Mucosa of descending colon (tissue), 3 donors: ENCODE data around the gene FCHSD1. TPM values are rescaled to one million over a fixed set of nuclear protein-coding genes. Genes with fewer than 3 reads are reported as not detected.

Source experiments
- ATAC-seq: fragments of 200-7000 bp; cut with Tn5 transposase; one replicate; pipeline ENCODE4 v1.9.1; 2020; ENCODE audit warnings: mild to moderate bottlenecking, moderate library complexity
- DNase-seq, 3 donors: peaks; one replicate each; pipeline ENCODE4 v3.0.0-alpha.2; 2020
- H3K36me3 ChIP-seq: fragments of 200-600 bp; one replicate; pipeline ENCODE4 v1.8.0; 2021; ENCODE audit warnings: low read depth, mild to moderate bottlenecking
- H3K4me1 ChIP-seq: fragments of 200-600 bp; one replicate; pipeline ENCODE4 v1.8.0; 2021; ENCODE audit warnings: low read depth, mild to moderate bottlenecking
- H3K4me3 ChIP-seq: fragments of 200-600 bp; one replicate; pipeline ENCODE4 v1.8.0; 2021; ENCODE audit warnings: mild to moderate bottlenecking
- H3K9me3 ChIP-seq: fragments of 200-600 bp; one replicate; pipeline ENCODE4 v1.8.0; 2021; ENCODE audit warnings: mild to moderate bottlenecking
- CTCF ChIP-seq: fragments of 200-600 bp; IDR thresholded peaks from one replicate; pipeline ENCODE4 v1.8.0; 2022; ENCODE audit warnings: antibody characterized with exemption, mild to moderate bottlenecking
- intact Hi-C, 2 donors: fragments of 100-400 bp; cut with DNase I in 1 of 2; cut with micrococcal nuclease in 1 of 2; formaldehyde crosslinking; loops; one replicate each; pipeline versions ENCODE4 v1.11.0 to v1.11.1; 2022; cut with DNase I, micrococcal nuclease
- total RNA-seq, 3 donors: library from RNA; stranded (reverse); fragmentation: NEBNext Ultra II Directional in 2 of 3; extraction: Animal tissue kit (Norgen Biotek cat#: 25700) in 2 of 3; gene quantifications; one replicate each; pipeline versions ENCODE4 v1.2.1 to v1.2.4, GENCODE V29; 2021 to 2023
- donor health status: DM: no; HTN: no; CAD: no; lungs with moderate emphysema.
- donor health status: DM: no; HTN: no; CAD: no.
- donor health status: DM: no; HTN: yes; CAD: no.

The FCHSD1 gene
- total RNA-seq, 3 donors from 2014 or later: 16.3 to 23.3 (median 17.6) TPM

DNA sequence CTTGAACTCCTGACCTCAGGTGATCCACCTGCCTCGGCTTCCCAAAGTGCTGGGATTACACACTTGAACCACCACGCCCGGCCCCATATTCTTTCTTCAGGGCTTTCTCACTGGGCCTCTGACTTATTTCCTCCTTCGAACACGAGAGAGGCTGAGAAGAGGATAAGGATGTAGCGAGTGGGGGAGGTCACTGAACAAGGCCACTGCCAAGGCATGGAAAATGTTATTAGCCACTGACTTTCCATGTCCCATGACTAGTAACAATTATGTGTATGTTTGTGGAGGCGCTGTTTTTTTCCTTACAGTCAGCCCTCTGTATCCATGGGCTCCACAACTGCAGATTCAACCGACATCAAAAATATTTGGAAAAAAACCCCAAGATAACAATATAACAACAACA is 12.3 kb upstream of the FCHSD1 start:
- peaks cover 2% of the 10 kb centered on the region for H3K4me1 ChIP-seq
- ATAC-seq (no peak), DNase-seq (no peak)
- no peak overlapping the region for H3K4me3 ChIP-seq
- H3K9me3 ChIP-seq: no peaks in the 10 kb centered on the region
- no peak for TF ChIP-seq CTCF
- H3K36me3 ChIP-seq: no peaks in the 10 kb centered on the region
- intact Hi-C loops: no loop called here

GRCh38 chr5:141662028-141662427 is 10.8 kb upstream of the FCHSD1 start:
- ATAC-seq (no peak), DNase-seq (no peak)
- H3K9me3 ChIP-seq: no peaks in the 10 kb centered on the region
- H3K4me3 ChIP-seq: no peak overlapping the region
- intact Hi-C loops: no loop called here
- no peaks in the 10 kb centered on the region for H3K36me3 ChIP-seq
- peaks cover 2% of the 10 kb centered on the region for H3K4me1 ChIP-seq
- no peak for TF ChIP-seq CTCF

DNA sequence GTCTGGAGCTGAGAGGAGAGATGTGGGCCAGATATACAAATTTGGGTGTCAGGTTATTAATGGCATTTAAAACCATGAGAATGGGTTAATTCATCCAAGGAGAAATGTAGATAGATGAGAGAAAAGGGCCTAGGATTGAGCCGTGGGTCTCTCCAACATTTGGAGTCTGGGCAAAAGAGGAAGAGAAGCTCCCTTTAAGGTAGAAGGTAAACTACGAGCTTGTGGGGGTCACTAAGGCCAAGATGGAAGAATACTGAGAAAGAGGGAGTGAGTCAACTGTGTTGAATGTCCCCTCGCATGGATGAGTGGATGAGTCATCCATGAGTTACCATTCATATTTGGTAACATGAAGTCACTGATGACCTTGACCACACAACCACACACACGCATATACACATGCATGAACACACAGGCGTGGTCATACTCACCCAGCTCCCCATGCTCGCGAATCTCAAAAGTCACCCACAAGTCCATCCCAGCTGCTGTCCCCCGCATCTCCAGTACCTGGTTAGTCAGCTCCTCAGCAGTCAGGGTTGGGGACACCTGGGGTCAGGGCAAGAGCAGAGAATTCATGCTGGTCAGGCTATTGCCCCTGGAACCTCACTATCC is 6.8 kb upstream of the FCHSD1 start:
- TF ChIP-seq CTCF: no peak
- DNase-seq: no peak
- no peak for ATAC-seq

DNA sequence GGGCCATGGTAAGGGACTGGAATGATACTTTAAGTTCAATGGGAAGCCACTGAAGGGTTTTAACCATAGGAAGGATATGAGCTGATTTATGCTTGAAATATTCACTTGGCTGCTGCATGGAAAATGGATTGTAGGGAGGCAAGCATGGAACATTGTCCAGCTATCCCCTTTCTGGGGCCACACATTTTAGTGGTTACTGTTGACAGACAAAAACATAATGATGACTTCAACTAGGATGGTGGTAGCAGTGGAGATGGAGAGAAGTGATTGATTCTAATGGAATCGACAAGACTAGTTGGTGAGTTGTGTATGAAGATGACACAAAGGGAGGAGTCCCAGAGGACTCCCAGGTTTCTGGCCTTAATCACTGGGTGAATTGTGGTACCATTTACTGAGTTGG is 6.2 kb upstream of the FCHSD1 start:
- Histone ChIP-seq H3K9me3 (no peaks in the 10 kb centered on the region), H3K4me1 (no peaks in the 10 kb centered on the region), H3K4me3 (no peak overlapping the region), H3K36me3 (no peaks in the 10 kb centered on the region)
- no peak for DNase-seq
- no peak for ATAC-seq
- intact Hi-C loops: no loop called here
- no peak for TF ChIP-seq CTCF

More for the DNA sequence above, 6.8 kb upstream of the FCHSD1 start:
- Histone ChIP-seq H3K4me1 (no peaks in the 10 kb centered on the region), H3K9me3 (no peaks in the 10 kb centered on the region), H3K4me3 (no peak overlapping the region), H3K36me3 (no peaks in the 10 kb centered on the region)
- intact Hi-C loops: no loop called here

DNA sequence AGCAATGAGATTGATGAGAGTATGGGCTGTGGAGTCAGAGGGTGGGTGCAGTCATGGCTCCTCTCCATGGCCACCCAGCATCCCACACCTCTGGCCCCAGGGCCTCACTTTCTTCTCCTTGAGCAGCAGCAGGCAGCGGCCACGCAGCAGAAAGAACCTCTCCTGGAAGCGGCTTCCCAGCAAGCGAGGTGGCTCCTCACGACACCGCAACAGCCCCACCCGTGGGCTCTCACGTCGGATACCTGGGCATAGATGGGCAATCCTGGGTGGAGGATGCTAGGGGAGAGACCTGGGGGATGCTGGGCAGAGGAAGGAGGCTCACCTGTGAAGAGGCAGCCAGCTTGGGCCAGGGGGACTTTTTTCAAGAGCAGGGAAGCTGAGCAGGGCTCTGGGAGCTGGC is 5.2 kb upstream of the FCHSD1 start:
- H3K4me3 ChIP-seq: no peak overlapping the region

More for the DNA sequence above, 5.2 kb upstream of the FCHSD1 start:
- no peaks in the 10 kb centered on the region for H3K4me1 ChIP-seq
- ATAC-seq: no peak
- no peaks in the 10 kb centered on the region for H3K9me3 ChIP-seq
- no peak for DNase-seq
- TF ChIP-seq CTCF: no peak
- no peaks in the 10 kb centered on the region for H3K36me3 ChIP-seq
- intact Hi-C loops: no loop called here
